ENCODE data around the gene NFATC1. TPM values are rescaled to one million over a fixed set of nuclear protein-coding genes. Genes with fewer than 3 reads are reported as not detected.
"Not testable (repeated sequence)": the region's sequence is repeated elsewhere in the genome, so short reads cannot be mapped to it uniquely, and the experiment has no call there.

The NFATC1 gene
- polyA plus RNA-seq, 4 donors, result 5.7 to 6.3 (median 6.1) TPM

DNA sequence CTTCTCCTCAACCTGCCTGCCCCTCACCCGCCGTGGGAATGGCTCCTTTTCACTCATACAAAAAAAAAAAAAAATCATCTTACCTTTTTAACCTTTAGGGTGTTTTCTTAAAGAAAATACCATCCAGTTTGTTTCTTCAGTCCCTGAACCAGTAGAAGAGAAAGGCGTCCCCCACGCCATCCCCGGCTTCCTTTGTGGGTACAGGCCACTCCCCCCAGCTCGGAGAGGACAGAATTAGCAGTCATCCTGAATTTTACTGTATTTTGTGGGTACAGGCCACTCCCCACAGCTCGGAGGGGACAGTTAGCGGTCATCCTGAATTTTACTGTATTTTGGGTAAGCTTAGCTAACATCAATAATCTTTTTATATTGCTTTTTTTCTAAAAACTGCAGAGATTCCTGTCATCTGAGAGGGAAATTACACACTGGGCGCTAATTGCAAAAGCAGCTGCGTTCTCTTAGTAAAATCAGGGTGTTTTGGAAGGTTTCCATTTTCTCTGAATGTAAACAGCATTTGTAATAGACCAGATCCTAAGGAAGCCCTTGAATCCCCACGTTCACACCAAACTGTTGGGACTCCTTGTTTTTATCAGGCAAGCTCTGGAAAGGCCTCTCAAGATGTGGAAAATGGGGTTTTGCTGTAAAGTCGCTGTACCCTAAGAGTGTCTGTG is 72.5 kb downstream of the NFATC1 start:
- no peak for DNase-seq (ENCODE audit: low read depth in 4 of 4, low spot score in 2 of 4)

DNA sequence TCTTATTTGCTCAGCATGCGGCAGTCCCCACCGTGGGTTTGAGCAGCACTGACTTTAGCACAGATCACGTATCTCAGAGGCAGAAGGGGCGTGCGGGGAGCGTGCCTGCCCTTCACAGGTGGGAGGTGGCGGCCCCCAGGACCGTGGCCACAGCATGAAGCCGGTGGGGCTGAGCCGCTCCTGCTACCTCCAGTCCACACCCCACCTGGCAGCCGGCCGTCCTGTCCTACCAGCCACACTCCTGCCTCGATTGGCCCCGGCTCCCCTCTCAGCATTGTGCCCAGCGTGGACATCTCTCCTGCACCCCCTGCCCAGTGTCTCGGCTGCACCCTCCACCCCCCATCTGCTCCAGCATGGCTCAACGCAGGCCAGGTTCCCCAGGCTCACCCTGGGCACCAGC is 73.6 kb downstream of the NFATC1 start:
- no peak for DNase-seq (ENCODE audit: low read depth in 4 of 4, low spot score in 2 of 4)

DNA sequence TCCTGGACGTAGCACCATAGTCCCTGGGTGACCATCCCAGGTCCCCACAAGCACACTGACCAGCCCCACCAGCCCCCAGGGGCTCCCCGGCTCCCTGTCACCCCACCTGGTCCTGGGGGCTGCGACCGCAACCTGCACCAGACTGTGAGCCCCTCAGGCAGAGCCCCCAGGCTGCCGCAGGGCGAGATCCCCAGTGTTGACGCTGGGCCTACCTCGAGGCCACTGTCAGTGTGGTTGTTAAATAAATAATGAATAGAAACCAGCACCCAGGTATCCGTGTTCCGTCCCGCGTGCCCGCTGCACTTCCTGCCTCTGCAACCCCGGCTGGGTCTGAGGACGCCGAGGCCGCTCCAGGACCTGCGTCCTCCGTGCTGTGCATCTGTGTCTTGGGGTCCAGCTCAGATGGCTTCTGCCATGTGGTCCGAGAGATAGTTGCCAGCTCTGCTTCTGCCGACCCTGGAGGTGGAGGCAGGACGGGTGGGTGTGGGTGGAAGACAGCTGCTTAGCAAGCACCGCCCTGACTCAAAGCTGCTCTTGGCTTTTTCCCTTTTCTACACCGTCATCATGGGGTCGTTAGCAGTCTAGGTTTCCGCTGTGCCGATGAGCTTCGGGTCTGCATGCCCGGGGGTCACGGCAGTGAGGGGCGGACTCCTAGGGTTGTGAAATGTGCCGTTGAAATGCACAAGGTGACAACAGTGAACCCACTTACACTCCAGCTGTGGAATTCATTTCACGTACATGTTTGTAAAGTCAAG is 74.2 kb downstream of the NFATC1 start:
- DNase-seq (ENCODE audit: low read depth in 4 of 4, low spot score in 2 of 4), result no peak

DNA sequence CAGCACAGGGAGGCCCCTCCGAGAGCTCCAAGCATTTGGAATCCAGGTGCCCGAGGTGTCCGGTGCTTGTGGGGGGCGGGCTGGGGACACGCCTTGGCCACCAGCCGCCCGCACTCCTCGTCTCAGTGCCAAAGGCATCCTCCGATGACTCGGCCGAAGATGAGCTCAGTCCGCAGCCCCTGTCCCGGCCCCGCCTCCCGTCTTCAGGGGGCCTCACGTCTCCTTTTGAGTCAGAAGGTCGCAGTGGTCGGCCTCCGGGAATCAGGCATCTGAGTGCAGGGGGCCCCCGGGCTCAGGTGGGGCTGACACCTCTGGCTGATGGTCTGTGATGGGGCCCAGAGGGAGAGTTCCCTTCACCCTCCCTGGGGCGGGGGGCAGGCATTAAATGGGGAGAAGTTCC is 74.8 kb downstream of the NFATC1 start:
- no peak for DNase-seq (ENCODE audit: low read depth in 4 of 4, low spot score in 2 of 4)

DNA sequence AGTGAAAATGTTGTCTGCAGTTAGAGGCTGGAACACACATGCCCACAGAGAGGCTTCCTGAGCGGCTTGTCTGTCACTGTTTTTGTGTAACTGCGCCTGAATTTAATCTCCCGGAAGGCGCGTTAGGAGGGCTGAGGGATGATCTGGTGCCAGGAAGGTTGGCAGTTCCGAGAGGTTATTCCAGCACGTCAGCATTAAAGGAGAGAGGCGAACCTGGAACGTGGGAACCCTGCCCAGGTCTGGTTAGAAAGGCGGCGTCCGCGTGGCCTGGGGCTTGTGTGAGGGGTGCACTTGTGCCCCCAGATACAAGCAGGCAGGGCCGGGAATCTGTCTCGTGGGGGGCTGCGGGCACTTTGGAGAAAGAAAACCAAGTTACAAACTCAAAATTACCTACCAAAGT is 75.3 kb downstream of the NFATC1 start:
- DNase-seq (ENCODE audit: low read depth in 4 of 4, low spot score in 2 of 4), result no peak

DNA sequence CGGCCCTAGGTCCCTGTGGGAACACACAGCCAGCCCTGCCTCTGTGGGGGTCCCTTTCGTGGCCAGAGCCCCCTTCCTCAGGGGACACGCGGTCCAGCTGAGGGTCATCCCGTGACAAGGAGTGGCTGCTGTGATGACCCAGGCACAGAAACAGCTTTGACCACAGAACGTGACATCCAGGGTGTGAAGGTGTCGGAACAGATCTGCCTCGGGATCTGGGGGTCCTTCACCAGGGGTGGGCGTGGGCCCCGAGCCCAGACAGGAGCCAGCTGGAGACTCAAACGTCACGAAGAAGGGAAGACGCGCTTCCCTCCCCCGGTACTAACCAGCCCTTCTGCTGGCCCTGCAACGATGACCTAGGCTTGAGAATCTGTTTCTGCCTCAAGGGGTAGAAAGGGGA is 75.9 kb downstream of the NFATC1 start:
- no peak for DNase-seq (ENCODE audit: low read depth in 4 of 4, low spot score in 2 of 4)

DNA sequence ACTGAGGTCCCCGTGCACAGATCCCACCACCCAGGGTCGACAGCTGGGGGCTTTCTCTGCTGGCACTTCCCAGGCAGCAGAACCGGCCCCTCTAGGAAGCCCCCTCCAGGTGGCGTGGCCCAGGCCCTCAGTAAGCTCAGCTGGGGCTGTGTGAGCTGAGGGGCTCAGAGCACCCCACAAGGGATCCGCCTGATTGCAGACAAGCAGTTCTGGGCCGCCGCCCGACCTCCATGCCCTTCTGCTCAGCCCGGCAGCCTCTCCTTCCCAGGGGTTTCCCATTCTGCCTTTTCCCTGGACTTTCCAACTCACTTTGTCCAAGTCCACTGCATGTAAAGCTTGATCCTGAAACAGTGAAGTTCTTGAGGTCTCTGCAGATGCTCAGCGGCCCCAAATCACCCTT is 76.4 kb downstream of the NFATC1 start:
- no peak for DNase-seq (ENCODE audit: low read depth in 4 of 4, low spot score in 2 of 4)

DNA sequence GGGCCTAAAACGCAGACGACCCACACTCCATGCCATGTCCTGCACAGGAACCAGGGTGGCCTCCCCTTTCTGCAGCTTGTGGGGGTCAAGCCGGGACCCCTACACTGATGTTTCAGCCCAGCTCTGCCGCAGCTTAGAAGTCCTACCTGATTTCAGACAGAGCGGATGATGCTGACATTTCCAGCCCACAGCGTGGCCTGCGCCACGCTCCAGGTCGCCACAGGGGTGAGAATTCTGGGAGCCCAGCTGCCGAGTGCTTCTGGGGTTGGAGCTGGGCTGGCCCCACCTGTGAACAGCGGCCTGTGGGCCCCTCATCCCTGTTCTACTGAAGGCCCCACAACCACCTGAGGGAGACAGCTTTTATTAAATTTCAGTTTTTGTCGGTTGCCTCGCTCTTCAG is 77.2 kb downstream of the NFATC1 start:
- no peak for DNase-seq (ENCODE audit: low read depth in 4 of 4, low spot score in 2 of 4)

DNA sequence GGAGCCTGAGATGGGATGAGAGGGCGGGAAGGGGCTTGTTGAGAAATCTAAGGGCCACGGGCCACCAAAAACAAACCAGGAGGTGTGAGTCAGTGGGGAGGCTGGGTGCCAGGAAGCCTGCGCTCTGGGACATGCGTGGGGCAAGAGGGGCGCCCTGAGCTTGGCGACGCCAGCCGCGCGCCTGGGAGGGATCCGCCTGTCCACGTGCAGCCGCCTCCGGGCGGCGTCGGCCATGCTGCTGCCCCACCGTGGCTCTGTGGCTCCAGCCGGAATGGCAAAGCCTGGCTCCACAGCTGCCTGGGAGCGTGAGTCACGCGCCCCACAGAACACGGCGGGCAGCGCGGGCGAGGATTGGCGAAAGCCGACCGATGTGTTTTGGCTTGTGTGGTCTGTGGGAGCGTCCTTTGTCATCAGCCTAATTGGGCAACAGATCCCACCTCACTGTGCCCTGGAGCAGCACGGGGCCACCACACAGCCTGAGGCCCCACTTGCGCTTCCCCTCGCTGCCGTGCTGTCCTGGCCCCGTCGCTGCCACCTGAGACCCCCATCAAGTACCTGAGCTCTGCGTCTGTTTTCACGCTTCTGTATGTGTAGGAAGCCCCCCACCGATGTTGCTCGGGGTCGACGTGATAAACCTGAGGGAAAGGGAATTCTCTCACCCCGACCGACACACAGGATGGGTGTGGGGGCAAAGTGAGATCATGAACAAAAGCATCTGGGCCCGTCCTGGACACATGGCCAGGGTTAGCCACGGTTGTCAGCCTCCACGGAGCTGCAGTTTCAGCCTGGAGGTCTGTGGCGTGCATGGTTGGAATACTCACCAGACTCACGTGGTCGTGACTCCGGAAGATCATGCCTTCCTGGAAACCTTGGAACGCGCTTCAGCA is 80.5 kb downstream of the NFATC1 start:
- no peak for DNase-seq (ENCODE audit: low read depth in 4 of 4, low spot score in 2 of 4)

DNA sequence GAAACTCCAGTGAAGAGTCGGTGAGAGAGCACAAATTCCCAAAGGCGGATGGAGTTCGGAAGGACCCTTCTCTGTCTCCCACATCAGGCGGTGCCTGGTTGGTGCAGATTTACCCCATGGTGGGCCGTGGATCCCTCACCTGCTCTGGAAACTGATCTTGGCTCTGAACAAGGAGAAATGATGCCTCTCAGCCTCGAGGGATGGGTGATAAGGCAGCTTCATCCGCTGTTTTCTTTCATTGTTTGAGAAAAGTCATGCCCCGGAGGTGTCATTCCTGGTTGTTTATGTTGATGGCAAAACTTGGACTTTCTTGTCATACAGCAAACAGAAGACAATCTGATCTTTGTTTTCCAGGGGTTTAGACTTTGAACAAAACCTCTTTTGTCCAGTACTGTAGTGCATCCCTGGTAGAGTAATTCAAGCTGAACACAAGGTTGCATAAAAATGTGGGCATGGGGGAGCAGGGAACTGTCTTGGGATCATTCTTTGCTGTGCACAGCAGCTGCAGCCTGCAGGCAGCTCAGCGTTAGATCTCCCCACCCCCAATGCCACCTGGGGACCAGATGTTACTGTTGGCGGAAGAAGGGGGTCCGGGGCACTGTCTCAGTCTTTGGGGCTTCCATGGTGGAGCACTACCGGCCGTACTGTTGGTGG is 81.3 kb downstream of the NFATC1 start:
- no peak for DNase-seq (ENCODE audit: low read depth in 4 of 4, low spot score in 2 of 4)

DNA sequence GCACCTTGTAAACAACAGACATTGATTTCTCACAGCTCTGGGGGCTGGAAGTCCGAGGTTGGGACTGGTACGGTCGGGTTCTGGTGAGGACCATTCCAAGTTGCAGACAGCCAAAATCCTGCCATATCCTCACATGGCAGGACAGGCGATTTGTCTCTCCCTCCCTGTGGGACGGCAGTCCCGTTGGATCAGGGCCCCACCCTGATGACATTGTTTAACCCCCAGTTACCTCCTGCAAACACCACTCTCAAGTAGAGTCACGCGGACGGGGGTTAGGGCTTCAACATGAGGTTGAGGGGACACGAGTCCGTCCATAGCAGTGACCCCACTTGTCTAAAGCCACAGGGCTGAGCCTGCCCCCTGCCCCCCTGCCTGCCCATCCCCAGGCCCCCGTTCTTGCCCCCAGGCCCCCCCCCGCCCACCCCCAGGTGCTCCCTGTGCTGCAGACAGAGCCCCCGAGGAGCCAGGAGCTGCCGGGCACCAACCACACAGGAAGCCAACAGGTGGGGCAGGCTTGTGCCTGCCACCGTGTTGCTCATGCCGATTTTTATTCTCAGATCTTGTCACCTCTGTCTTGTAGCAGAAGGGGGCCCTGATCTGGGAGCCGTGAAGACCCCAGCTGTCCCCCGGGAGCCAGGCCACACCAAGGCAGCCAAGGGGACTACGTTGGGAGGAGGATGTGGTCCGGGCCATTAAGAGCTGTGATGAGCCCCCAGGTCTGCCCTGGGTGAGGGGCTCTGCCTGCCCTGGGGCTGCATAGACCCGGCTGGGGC is 82.2 kb downstream of the NFATC1 start:
- DNase-seq (ENCODE audit: low read depth in 4 of 4, low spot score in 2 of 4), result no peak

DNA sequence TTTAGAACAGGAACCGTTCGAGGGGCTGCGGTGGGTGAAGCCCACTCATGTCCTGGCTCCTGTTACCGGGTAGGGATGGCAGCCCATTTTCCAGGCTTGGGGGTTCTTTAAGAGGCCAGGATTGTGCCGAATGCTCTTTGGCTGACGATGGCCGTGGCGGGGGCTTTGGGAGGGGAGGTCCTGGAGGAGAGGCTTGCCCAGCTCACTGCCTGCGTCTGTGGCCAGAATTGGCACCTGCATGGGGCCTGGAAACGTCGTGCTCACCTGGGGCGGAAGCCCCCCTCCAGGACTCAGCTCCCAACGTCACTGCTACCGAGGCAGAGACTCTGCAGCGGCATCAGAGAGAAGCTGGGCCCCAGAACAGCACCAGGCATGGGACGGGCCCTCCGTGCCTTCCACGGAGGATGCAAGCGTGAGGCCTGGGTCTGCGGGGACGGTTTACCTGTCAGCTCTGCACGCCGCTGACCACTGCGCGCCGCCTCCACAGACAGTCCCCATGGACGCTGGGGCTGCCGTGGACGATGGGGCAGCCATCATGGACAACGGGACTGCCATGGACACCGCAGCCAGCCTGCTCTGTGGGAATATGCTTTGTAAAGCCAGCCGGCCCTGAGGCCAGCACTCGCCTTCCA is 82.9 kb downstream of the NFATC1 start:
- DNase-seq (ENCODE audit: low read depth in 4 of 4, low spot score in 2 of 4), result no peak

DNA sequence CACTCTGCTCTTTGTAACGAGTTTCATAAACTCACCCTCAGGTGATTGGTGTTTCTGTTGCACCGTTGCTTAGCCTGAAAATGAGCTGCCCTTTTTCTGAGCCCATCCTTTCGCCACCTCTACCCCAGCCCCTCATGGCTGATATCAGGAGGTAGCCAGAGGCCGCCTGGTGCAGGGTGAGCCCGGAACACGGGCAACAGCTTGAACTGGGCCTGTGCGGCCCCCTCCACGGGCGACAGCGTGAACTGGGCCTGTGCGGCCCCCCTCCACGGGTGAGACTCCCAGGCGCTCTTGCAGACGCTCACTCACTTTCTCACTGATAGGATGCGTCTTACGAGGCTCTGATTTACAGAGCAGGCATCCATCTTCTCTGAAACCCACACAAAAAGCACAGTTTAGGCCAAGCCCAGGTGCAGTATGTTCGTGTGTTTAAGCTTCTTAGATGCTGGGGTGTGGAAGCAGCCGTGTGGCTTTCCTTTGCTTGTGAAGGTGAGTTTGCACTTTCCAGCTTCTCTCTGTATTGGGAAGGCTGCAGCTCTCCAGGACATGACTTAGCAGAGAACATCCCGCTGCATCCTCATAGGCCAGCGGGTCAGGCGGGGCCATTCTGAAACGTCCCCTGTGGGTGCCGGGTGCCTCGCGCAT is 83.5 kb downstream of the NFATC1 start:
- no peak for DNase-seq (ENCODE audit: low read depth in 4 of 4, low spot score in 2 of 4)

DNA sequence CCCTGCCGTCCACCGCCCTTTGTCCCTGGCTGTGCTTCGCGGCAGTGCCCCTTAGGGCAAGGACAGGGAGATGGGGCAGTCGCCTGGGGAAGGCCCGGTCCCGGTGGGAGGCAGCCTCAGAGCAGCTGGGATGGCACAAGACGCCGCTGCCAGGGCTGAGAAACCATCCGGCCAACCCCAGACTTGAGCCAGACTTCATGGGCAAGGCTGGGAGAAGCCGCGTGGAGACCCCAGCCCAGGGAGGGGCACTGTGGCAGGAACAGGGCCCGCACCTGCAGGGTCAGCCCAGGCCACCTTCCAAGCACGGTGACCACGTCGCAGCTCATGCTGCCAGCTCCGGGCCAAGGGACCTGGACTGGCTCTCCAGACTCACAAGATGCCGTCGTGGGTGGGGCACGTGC is 84.0 kb downstream of the NFATC1 start:
- DNase-seq (ENCODE audit: low read depth in 4 of 4, low spot score in 2 of 4), result no peak

DNA sequence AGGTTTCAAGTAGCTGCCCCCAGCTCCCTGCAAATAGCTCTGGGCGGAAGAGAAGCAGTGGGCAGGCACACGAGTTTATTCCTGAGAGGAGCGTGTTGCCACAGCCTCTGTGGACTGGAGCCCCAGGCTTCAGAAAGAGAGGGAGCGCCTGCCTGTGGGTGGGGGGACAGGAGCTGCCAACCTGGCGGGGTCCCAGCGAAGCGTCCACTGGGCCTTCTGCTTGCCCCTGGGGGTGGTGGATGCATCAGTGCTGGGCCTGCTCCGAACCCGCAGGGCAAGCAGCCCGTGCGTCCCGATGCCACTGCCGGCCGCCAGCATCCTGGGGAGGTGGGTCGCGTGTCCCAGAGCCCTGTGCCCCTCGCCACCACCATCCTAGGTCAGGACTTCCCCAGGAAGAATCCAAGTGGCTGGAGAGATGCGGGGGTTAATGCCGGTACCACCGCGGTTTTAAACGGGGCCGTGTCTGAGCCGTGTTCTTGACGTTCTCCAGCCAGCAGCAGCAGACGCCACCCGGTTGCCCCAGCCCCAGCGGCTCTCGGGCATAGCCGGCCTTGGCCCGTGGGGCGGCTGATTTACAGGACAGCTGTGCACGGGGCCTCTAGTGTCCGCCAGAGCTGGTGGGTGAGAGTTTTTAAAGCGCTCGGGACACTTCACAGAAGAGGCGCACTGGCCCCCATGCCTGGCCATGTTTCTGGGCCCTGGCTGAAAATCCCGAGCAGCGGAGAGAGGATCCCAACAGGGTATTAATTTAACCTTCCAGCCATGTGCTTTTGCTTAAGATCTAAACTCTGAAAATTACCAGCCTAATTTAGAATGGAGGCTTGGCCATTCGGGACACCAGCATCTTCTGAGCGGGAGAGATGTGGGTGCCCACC is 84.7 kb downstream of the NFATC1 start:
- DNase-seq (ENCODE audit: low read depth in 4 of 4, low spot score in 2 of 4), result no peak

DNA sequence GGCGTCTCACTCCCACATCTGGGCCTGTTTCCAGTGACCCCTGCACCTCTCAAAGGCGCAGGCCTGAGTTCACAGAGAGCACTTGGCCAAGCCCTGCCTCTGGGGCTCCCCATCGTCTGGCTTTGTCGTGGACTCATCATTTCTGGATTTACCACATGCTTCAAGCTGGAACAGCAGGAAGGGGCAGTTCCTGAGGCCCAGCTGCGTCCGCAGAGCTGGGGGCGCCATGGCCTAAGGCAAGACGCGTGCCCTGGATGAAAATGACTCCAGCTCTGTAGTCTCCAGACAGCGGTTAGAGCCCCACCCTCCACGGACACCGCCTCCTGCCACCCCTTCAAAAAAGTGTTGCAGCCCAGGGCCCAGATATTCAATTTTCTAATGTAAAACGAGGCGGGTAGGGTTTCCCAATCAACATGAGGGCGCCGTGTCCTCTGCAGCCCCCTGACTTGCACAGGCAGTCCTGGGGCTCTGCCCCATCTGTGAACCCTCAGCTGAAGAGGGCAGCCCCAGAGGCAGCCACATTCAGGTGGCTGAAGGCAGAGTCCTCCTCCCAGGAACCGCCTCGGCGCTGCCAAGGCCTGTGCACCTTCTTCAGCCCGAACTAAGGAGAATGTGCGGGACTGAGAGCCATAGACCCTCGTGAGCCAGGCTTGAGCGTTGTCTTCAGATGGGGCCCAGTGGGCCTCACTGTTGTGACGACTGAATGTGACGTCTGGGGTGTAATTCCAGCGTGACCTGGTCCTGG is 85.5 kb downstream of the NFATC1 start:
- DNase-seq (ENCODE audit: low read depth in 4 of 4, low spot score in 2 of 4), result no peak

DNA sequence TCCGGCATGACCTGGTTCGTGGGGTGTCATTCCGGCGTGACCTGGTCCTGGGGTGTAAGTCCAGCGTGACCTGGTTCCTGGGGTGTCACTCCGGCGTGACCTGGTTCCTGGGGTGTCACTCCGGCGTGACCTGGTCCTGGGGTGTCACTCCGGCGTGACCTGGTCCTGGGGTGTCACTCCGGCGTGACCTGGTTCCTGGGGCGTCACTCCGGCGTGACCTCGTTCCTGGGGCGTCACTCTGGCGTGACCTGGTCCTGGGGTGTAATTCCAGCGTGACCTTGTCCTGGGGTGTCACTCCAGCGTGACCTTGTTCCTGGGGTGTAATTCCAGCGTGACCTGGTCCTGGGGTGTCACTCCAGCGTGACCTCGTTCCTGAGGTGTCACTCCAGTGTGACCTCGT is 87.7 kb downstream of the NFATC1 start:
- DNase-seq (ENCODE audit: low read depth in 4 of 4, low spot score in 2 of 4), result not testable (repeated sequence)
